Cardiac septum (tissue), 1 donor: Measurements from ENCODE around the gene MAPK8IP3. TPM values are rescaled to one million over a fixed set of nuclear protein-coding genes. Genes with fewer than 3 reads are reported as not detected.

ENCODE experiments used
- DNase-seq: peaks from one replicate; pipeline ENCODE4 v3.0.0-alpha.2; 2020; ENCODE audit warnings: low spot score
- intact Hi-C: fragments of 100-400 bp; cut with DNase I; formaldehyde crosslinking; loops from one replicate; pipeline ENCODE4 v1.14.0; 2022
- microRNA-seq: library from miRNA; unstranded; fragments of <30 nt; microRNA quantifications from one replicate; pipeline ENCODE4 v1.2.0, GENCODE V29; 2020
- total RNA-seq: library from RNA; stranded (reverse); fragmentation: NEBNext Ultra II Directional; extraction: Animal tissue kit (Norgen Biotek cat#: 25700); gene quantifications from one replicate; pipeline ENCODE4 v1.2.1, GENCODE V29; 2021
- donor health status: DM: no; HTN: no; CAD: no.

MAPK8IP3 gene
- total RNA-seq, 1 donor from 2014 or later, result 71.4 TPM

GRCh38 chr16:1818204-1818872 lies 112.3 kb downstream of the MAPK8IP3 start:
- no peak for DNase-seq
- intact Hi-C loops, result no loop called here

- intact Hi-C loops, result no loop called here
- no peak for DNase-seq
Measured at GRCh38 chr16:1818873-1819525, 113.0 kb downstream of the MAPK8IP3 start.

DNA sequence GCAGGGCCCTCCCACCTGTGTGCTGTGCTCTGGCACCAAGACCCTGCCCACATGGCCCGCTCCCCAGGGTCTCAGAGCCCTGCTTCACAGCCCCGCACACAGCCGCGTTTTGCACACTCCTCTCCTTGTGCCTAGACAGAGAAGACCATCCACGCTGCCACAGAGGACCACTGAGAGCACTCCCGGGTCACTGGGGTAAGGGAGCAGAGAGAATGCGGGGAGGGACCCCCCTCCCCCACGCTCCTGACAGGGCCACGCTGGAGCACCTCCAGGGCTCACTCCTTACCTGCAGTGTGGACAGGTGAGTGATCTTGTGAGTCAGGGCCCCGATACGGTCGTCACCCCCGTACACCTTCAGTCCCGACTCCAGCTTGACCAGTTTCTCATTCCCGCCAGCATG lies 113.6 kb downstream of the MAPK8IP3 start:
- no peak for DNase-seq
- intact Hi-C loops, result loop anchor here (5.0 kb wide), 1 partner anchor 32 kb away; no protein-coding TSS in a partner anchor

Small RNA genes within 50 kb of the gene (microRNA-seq; reads per million reads assigned to microRNA genes)
- gene MIR3177, result 1.8 reads per million

Other genes with a start within 250 kb of the MAPK8IP3 start
- 39.8 TPM for gene CLCN7, start 231.2 kb upstream of the MAPK8IP3 start, total RNA-seq
- not detected for gene PTX4, start 217.3 kb upstream of the MAPK8IP3 start, total RNA-seq
- gene TELO2, start 212.8 kb upstream of the MAPK8IP3 start, total RNA-seq, result 17.7 TPM
- gene TMEM204, start 172.5 kb upstream of the MAPK8IP3 start, total RNA-seq, result 19.8 TPM
- 10.5 TPM for gene IFT140, start 94.1 kb upstream of the MAPK8IP3 start, total RNA-seq
- 12.4 TPM for gene CRAMP1, start 93.8 kb upstream of the MAPK8IP3 start, total RNA-seq
- 26.2 TPM for gene JPT2, start 27.9 kb upstream of the MAPK8IP3 start, total RNA-seq
- 31.7 TPM for gene NME3, start 65.3 kb downstream of the MAPK8IP3 start, total RNA-seq
- 14.9 TPM for gene EME2, start 66.6 kb downstream of the MAPK8IP3 start, total RNA-seq
- 63.4 TPM for gene MRPS34, start 66.9 kb downstream of the MAPK8IP3 start, total RNA-seq
- 24.2 TPM for gene SPSB3, start 76.4 kb downstream of the MAPK8IP3 start, total RNA-seq
- 32.3 TPM for gene NUBP2, start 76.8 kb downstream of the MAPK8IP3 start, total RNA-seq
- gene IGFALS, start 87.5 kb downstream of the MAPK8IP3 start, total RNA-seq, result 0.19 TPM
- 166 TPM for gene HAGH, start 120.6 kb downstream of the MAPK8IP3 start, total RNA-seq
- gene FAHD1, start 121.0 kb downstream of the MAPK8IP3 start, total RNA-seq, result 20.5 TPM
- not detected for gene MEIOB, start 166.0 kb downstream of the MAPK8IP3 start, total RNA-seq
- gene HS3ST6, start 212.2 kb downstream of the MAPK8IP3 start, total RNA-seq, result not detected
- 39.2 TPM for gene MSRB1, start 237.0 kb downstream of the MAPK8IP3 start, total RNA-seq
- gene RPL3L, start 248.5 kb downstream of the MAPK8IP3 start, total RNA-seq, result 202 TPM